ENCODE results near the gene CRYL1.

DNA sequence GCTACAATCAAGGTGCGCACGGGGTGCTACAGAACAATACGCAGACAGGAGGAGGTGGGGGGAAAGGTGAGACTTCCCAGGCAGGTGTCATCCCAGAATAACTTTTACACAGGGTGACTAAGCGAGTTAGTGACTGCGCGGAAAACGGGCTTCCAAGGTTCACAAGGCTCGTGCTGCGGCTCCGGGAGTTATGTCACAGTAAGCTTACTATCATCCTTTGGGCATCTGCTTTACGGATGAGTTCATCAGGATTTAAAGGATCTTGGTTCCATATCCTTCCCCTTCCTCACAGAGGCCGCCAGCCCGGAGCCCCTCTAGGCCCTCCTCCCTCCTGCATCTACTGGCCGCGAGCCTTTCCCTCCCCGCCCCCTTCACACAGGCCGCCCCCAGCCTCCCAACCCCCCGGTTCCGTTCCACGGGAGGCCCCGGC, 40.8 kb upstream of the CRYL1 start:
- no peak for TF ChIP-seq CTCF (IDR thresholded peaks at IDR 0.05)
- no peak for TF ChIP-seq JUNB (IDR thresholded peaks at IDR 0.05)
- no peak for TF ChIP-seq POLR2A (IDR thresholded peaks at IDR 0.05; ENCODE audit: low read length)
- TF ChIP-seq, protein P1, sequence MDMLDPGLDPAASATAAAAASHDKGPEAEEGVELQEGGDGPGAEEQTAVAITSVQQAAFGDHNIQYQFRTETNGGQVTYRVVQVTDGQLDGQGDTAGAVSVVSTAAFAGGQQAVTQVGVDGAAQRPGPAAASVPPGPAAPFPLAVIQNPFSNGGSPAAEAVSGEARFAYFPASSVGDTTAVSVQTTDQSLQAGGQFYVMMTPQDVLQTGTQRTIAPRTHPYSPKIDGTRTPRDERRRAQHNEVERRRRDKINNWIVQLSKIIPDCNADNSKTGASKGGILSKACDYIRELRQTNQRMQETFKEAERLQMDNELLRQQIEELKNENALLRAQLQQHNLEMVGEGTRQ (IDR thresholded peaks at IDR 0.05): no peak
- no peak for TF ChIP-seq RFX5 (IDR thresholded peaks at IDR 0.05)
- TF ChIP-seq, protein P2, sequence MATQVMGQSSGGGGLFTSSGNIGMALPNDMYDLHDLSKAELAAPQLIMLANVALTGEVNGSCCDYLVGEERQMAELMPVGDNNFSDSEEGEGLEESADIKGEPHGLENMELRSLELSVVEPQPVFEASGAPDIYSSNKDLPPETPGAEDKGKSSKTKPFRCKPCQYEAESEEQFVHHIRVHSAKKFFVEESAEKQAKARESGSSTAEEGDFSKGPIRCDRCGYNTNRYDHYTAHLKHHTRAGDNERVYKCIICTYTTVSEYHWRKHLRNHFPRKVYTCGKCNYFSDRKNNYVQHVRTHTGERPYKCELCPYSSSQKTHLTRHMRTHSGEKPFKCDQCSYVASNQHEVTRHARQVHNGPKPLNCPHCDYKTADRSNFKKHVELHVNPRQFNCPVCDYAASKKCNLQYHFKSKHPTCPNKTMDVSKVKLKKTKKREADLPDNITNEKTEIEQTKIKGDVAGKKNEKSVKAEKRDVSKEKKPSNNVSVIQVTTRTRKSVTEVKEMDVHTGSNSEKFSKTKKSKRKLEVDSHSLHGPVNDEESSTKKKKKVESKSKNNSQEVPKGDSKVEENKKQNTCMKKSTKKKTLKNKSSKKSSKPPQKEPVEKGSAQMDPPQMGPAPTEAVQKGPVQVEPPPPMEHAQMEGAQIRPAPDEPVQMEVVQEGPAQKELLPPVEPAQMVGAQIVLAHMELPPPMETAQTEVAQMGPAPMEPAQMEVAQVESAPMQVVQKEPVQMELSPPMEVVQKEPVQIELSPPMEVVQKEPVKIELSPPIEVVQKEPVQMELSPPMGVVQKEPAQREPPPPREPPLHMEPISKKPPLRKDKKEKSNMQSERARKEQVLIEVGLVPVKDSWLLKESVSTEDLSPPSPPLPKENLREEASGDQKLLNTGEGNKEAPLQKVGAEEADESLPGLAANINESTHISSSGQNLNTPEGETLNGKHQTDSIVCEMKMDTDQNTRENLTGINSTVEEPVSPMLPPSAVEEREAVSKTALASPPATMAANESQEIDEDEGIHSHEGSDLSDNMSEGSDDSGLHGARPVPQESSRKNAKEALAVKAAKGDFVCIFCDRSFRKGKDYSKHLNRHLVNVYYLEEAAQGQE (IDR thresholded peaks at IDR 0.05): no peak
- no peak for TF ChIP-seq RCOR1 (IDR thresholded peaks at IDR 0.05; ENCODE audit: low read depth, low read length)
